HCT116 (cell line): ENCODE measurements around the gene EPHB2.

Source experiments
- CEBPB ChIP-seq: IDR thresholded peaks from 2 replicates; pipeline ENCODE4 v1.6.1; 2012; ENCODE audit warnings: low read depth
- CTCF ChIP-seq, 3 experiments: fragments of 200-600 bp in 1 of 3; sonication (generic) in 1 of 3; IDR thresholded peaks in 2 of 3; conservative IDR thresholded peaks in 1 of 3; 2 replicates each; pipeline ENCODE4 v1.5.1; 2012 to 2017; ENCODE audit warnings: low read depth in 2 of 3, low read length in 2 of 3, antibody characterized with exemption in 1 of 3, borderline replicate concordance in 1 of 3, control low read depth in 1 of 3, mild to moderate bottlenecking in 1 of 3, mixed read lengths in 1 of 3, mixed run types in 1 of 3, moderate library complexity in 1 of 3; ENCODE audit not compliant: insufficient read depth in 1 of 3
- EGR1 ChIP-seq: IDR thresholded peaks from 2 replicates; pipeline ENCODE4 v1.6.1; 2012; ENCODE audit warnings: low read depth
- EZH2 ChIP-seq: fragments of 200-600 bp; sonication (generic); IDR thresholded peaks from 2 replicates; pipeline ENCODE4 v1.6.1; 2017; ENCODE audit warnings: antibody characterized with exemption, mixed run types
- EZH2phosphoT487 ChIP-seq: fragments of 200-600 bp; IDR thresholded peaks from 2 replicates; pipeline ENCODE4 v1.6.1; 2018; ENCODE audit warnings: antibody characterized with exemption, borderline replicate concordance
- POLR2A ChIP-seq: IDR thresholded peaks from 2 replicates; pipeline ENCODE4 v1.7.0; 2011; ENCODE audit warnings: borderline replicate concordance; ENCODE audit not compliant: insufficient read depth, insufficient read length; ENCODE audit errors: extremely low read depth
- REST ChIP-seq: IDR thresholded peaks from 2 replicates; pipeline ENCODE4 v1.6.1; 2012; ENCODE audit warnings: low read depth
- SRF ChIP-seq: IDR thresholded peaks from 2 replicates; pipeline ENCODE4 v1.6.1; 2012; ENCODE audit warnings: low read depth
- TCF7L2 ChIP-seq: IDR thresholded peaks from 2 replicates; pipeline ENCODE4 v1.7.0; 2011; ENCODE audit warnings: borderline replicate concordance, inconsistent platforms; ENCODE audit not compliant: insufficient read depth, insufficient read length; ENCODE audit errors: extremely low read depth
- YY1 ChIP-seq: IDR thresholded peaks from 2 replicates; pipeline ENCODE4 v1.6.1; 2011; ENCODE audit warnings: low read length, low read depth, moderate library complexity, mild to moderate bottlenecking; ENCODE audit not compliant: insufficient replicate concordance; ENCODE audit errors: extremely low read depth
- ZBTB33 ChIP-seq: IDR thresholded peaks from 2 replicates; pipeline ENCODE4 v1.6.1; 2011; ENCODE audit warnings: mild to moderate bottlenecking, low read length, moderate library complexity; ENCODE audit not compliant: insufficient replicate concordance; ENCODE audit errors: extremely low read depth

GRCh38 chr1:22921452-22922126 lies 210.9 kb downstream of the EPHB2 start:
- TF ChIP-seq EZH2 (no peak), POLR2A (no peak), CTCF (IDR thresholded peaks at IDR 0.05 in 2 of 3, conservative IDR thresholded peaks at IDR 0.05 in 1 of 3; ENCODE audit: borderline replicate concordance in 1 of 3, insufficient read depth in 1 of 3, low read depth in 2 of 3, low read length in 2 of 3) (no peak), EGR1 (no peak), ZBTB33 (no peak), CEBPB (no peak), TCF7L2 (no peak), REST (no peak), YY1 (no peak), SRF (no peak), EZH2phosphoT487 (no peak)
